SK-N-MC (cell line): ENCODE results near the gene TMSB15B.
"Not testable (repeated sequence)": the region's sequence is repeated elsewhere in the genome, so short reads cannot be mapped to it uniquely, and the experiment has no call there.

Source experiments
- EZH2 ChIP-seq: fragments of 200-600 bp; sonication (generic); IDR thresholded peaks from one replicate; pipeline ENCODE4 v1.6.1; 2017; ENCODE audit warnings: antibody characterized with exemption
- POLR2AphosphoS5 ChIP-seq: IDR thresholded peaks from 2 replicates; pipeline ENCODE4 v1.6.1; 2012; ENCODE audit warnings: mild to moderate bottlenecking, low read depth, low read length, borderline replicate concordance

DNA sequence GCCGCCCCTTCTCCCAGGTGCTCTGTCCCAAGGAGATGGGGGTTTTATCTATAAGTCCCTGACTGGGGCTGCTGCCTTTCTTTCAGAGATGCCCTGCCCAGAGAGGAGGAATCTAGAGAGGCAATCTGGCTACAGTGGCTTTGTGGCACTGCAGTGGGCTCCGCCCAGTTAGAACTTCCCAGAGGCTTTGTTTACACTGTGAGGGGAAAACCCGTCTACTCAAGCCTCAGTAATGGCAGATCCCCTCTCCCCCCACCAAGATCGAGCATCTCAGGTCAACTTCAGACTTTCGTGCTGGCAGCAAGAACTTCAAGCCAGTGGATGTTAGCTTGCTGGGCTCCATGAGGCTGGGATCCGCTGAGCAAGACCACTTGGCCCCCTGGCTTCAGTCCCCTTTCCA is 22.2 kb upstream of the TMSB15B start:
- TF ChIP-seq POLR2AphosphoS5, EZH2: not testable (repeated sequence)
